ENCODE measurements around the gene MSANTD7.
"Not testable (repeated sequence)": the region's sequence is repeated elsewhere in the genome, so short reads cannot be mapped to it uniquely, and the experiment has no call there.

Gene MSANTD7

GRCh38 chr10:14837757-14838581 lies at the start of gene MSANTD7, which contains the start of the genes CDNF and HSPA14:
Gene MSANTD7, plus strand, starts transcription at chr10:14838306. Its CDS starts 3,979 bp downstream, at chr10:14842285.
Gene CDNF, minus strand, starts transcription at chr10:14838037. Its CDS starts 91 bp downstream, at chr10:14837946.
Gene HSPA14, plus strand, starts transcription at chr10:14838306. Its CDS starts 97 bp downstream, at chr10:14838403.
- DNase-seq (ENCODE audit: low read depth in 2 of 2), result peak; percentile 98 to 99

GRCh38 chr10:14798636-14799035 lies 39.5 kb upstream of the MSANTD7 start:
- no peak for DNase-seq (ENCODE audit: low read depth in 2 of 2)

- DNase-seq (ENCODE audit: low read depth in 2 of 2), result no peak
Measured at GRCh38 chr10:14800397-14800796, 37.7 kb upstream of the MSANTD7 start.

GRCh38 chr10:14801723-14802122 lies 36.4 kb upstream of the MSANTD7 start:
- no peak for DNase-seq (ENCODE audit: low read depth in 2 of 2)

GRCh38 chr10:14803827-14804226 lies 34.3 kb upstream of the MSANTD7 start:
- DNase-seq (ENCODE audit: low read depth in 2 of 2), result no peak

GRCh38 chr10:14806318-14806717 lies 31.8 kb upstream of the MSANTD7 start:
- DNase-seq (ENCODE audit: low read depth in 2 of 2), result no peak

GRCh38 chr10:14810969-14811953 lies 26.8 kb upstream of the MSANTD7 start:
- no peak for DNase-seq (ENCODE audit: low read depth in 2 of 2)

- DNase-seq (ENCODE audit: low read depth in 2 of 2), result no peak
Measured at GRCh38 chr10:14812271-14812670, 25.8 kb upstream of the MSANTD7 start.

- DNase-seq (ENCODE audit: low read depth in 2 of 2), result no peak
Measured at GRCh38 chr10:14815681-14816080, 22.4 kb upstream of the MSANTD7 start.

GRCh38 chr10:14816717-14817116 lies 21.4 kb upstream of the MSANTD7 start:
- not testable (repeated sequence) for DNase-seq (ENCODE audit: low read depth in 2 of 2)

- no peak for DNase-seq (ENCODE audit: low read depth in 2 of 2)
Measured at GRCh38 chr10:14820010-14820774, 17.9 kb upstream of the MSANTD7 start.

GRCh38 chr10:14820775-14821154 lies 17.3 kb upstream of the MSANTD7 start:
- DNase-seq (ENCODE audit: low read depth in 2 of 2), result no peak

- DNase-seq (ENCODE audit: low read depth in 2 of 2), result no peak
Measured at GRCh38 chr10:14821635-14822375, 16.3 kb upstream of the MSANTD7 start.

GRCh38 chr10:14822879-14823755 lies 15.0 kb upstream of the MSANTD7 start:
- peak in 1 of 2 donors; percentile 27 for DNase-seq (ENCODE audit: low read depth in 2 of 2)

GRCh38 chr10:14823966-14824365 lies 14.1 kb upstream of the MSANTD7 start:
- DNase-seq (ENCODE audit: low read depth in 2 of 2), result no peak

GRCh38 chr10:14826076-14826829 lies 11.9 kb upstream of the MSANTD7 start:
- DNase-seq (ENCODE audit: low read depth in 2 of 2), result no peak

- DNase-seq (ENCODE audit: low read depth in 2 of 2), result no peak
Measured at GRCh38 chr10:14833106-14833505, 5.0 kb upstream of the MSANTD7 start.

- DNase-seq (ENCODE audit: low read depth in 2 of 2), result no peak
Measured at GRCh38 chr10:14836208-14836607, 1.9 kb upstream of the MSANTD7 start.
